ENCODE results near the gene MTF2. TPM values are rescaled to one million over a fixed set of nuclear protein-coding genes. Genes with fewer than 3 reads are reported as not detected.
"Not testable (repeated sequence)": the region's sequence is repeated elsewhere in the genome, so short reads cannot be mapped to it uniquely, and the experiment has no call there.

The MTF2 gene
- total RNA-seq (2021; fragmentation: NEBNext Ultra II Directional; extraction: Animal tissue kit (Norgen Biotek cat#: 25700)) = 10 to 100 TPM; 12.5 to 17.1 (median 14.0) TPM
- long read RNA-seq, partial matches to known transcripts = 11 of 14 reads
- long read RNA-seq, other reads (novel, unspliced or antisense) = 2 of 14 reads

GRCh38 chr1:93078986-93079654 is at the start of gene MTF2:
Gene MTF2, plus strand, starts transcription at chr1:93079283. Its CDS starts 244 bp downstream, at chr1:93079527.
- Mint-ChIP-seq H3K27ac (peak within 1 kb of the TSS; percentile 91), H3K9me3 (no peaks in the 10 kb centered on the region), H3K36me3 (ENCODE audit: low read depth) (peaks cover 10% of the 10 kb centered on the region; the same call in 1 of the 2 replicates), H3K4me3 (peak within 1 kb of the TSS; percentile 97), H3K4me1 (ENCODE audit: low read depth) (peaks cover 36% of the 10 kb centered on the region), H3K27me3 (ENCODE audit: insufficient read depth) (no peaks in the 10 kb centered on the region; the same call in 1 of the 2 replicates)
- peak; percentile 95 for DNase-seq
- no peak for TF ChIP-seq CTCF (IDR thresholded peaks at IDR 0.05)

- H3K36me3 Mint-ChIP-seq (ENCODE audit: low read depth) = no peaks in the 10 kb centered on the region
- no peak for DNase-seq
- no peak for TF ChIP-seq CTCF (IDR thresholded peaks at IDR 0.05)
- H3K27ac Mint-ChIP-seq = no peak overlapping the region
- H3K4me1 Mint-ChIP-seq (ENCODE audit: low read depth) = no peaks in the 10 kb centered on the region; the same call in 1 of the 2 replicates
- peaks cover 15% of the 10 kb centered on the region for H3K27me3 Mint-ChIP-seq (ENCODE audit: insufficient read depth)
- no peaks in the 10 kb centered on the region for H3K9me3 Mint-ChIP-seq
- H3K4me3 Mint-ChIP-seq = no peak overlapping the region
These were observed 49.8 kb upstream of the MTF2 start for GRCh38 chr1:93029317-93029716.

GRCh38 chr1:93030191-93030590 is 48.9 kb upstream of the MTF2 start:
- H3K4me3 Mint-ChIP-seq; DNase-seq; H3K27ac Mint-ChIP-seq; H3K9me3 Mint-ChIP-seq; H3K36me3 Mint-ChIP-seq (ENCODE audit: low read depth); H3K4me1 Mint-ChIP-seq (ENCODE audit: low read depth): not testable (repeated sequence)
- H3K27me3 Mint-ChIP-seq (ENCODE audit: insufficient read depth) = peaks cover 14% of the 10 kb centered on the region

GRCh38 chr1:93031711-93032110 is 47.4 kb upstream of the MTF2 start:
- Mint-ChIP-seq H3K9me3 (no peaks in the 10 kb centered on the region), H3K4me1 (ENCODE audit: low read depth) (no peaks in the 10 kb centered on the region; the same call in 1 of the 2 replicates), H3K36me3 (ENCODE audit: low read depth) (no peaks in the 10 kb centered on the region), H3K4me3 (no peak overlapping the region), H3K27ac (no peak overlapping the region), H3K27me3 (ENCODE audit: insufficient read depth) (peaks cover 25% of the 10 kb centered on the region)
- TF ChIP-seq CTCF (IDR thresholded peaks at IDR 0.05) = no peak
- DNase-seq = no peak

GRCh38 chr1:93033029-93033428 is 46.1 kb upstream of the MTF2 start:
- Mint-ChIP-seq H3K4me1 (ENCODE audit: low read depth) (no peaks in the 10 kb centered on the region; the same call in 1 of the 2 replicates), H3K36me3 (ENCODE audit: low read depth) (no peaks in the 10 kb centered on the region), H3K9me3 (no peaks in the 10 kb centered on the region), H3K4me3 (no peak overlapping the region), H3K27ac (no peak overlapping the region), H3K27me3 (ENCODE audit: insufficient read depth) (peaks cover 26% of the 10 kb centered on the region)
- no peak for TF ChIP-seq CTCF (IDR thresholded peaks at IDR 0.05)
- DNase-seq = no peak

GRCh38 chr1:93033785-93034184 is 45.3 kb upstream of the MTF2 start:
- peaks cover 3% of the 10 kb centered on the region; the same call in 1 of the 2 replicates for H3K4me1 Mint-ChIP-seq (ENCODE audit: low read depth)
- H3K27me3 Mint-ChIP-seq (ENCODE audit: insufficient read depth) = peaks cover 24% of the 10 kb centered on the region
- no peaks in the 10 kb centered on the region for H3K9me3 Mint-ChIP-seq
- TF ChIP-seq CTCF (IDR thresholded peaks at IDR 0.05) = no peak
- no peak overlapping the region for H3K4me3 Mint-ChIP-seq
- no peak for DNase-seq
- H3K27ac Mint-ChIP-seq = no peak overlapping the region
- H3K36me3 Mint-ChIP-seq (ENCODE audit: low read depth) = no peaks in the 10 kb centered on the region
